T-helper 22 cell (primary cell): ENCODE data around the gene TSPOAP1.
"Not testable (repeated sequence)": the region's sequence is repeated elsewhere in the genome, so short reads cannot be mapped to it uniquely, and the experiment has no call there.

Source experiments
- DNase-seq: peaks from one replicate; pipeline ENCODE4 v3.0.0-alpha.2; 2020; ENCODE audit warnings: low read depth

TSPOAP1 gene

GRCh38 chr17:58362368-58363014 lies 33.9 kb upstream of the TSPOAP1 start:
- no peak for DNase-seq

GRCh38 chr17:58360296-58361063 lies 31.9 kb upstream of the TSPOAP1 start:
- no peak for DNase-seq

- DNase-seq, result no peak
Measured at GRCh38 chr17:58358408-58359172, 30.0 kb upstream of the TSPOAP1 start.

GRCh38 chr17:58357312-58358297 lies 29.0 kb upstream of the TSPOAP1 start:
- DNase-seq, result no peak

GRCh38 chr17:58356231-58356630 lies 27.6 kb upstream of the TSPOAP1 start:
- DNase-seq, result no peak

GRCh38 chr17:58354541-58355216 lies 26.1 kb upstream of the TSPOAP1 start:
- DNase-seq, result no peak

GRCh38 chr17:58353389-58353825 lies 24.8 kb upstream of the TSPOAP1 start:
- DNase-seq, result no peak

GRCh38 chr17:58352596-58353388 lies 24.2 kb upstream of the TSPOAP1 start:
- DNase-seq, result no peak

GRCh38 chr17:58351831-58352595 lies 23.4 kb upstream of the TSPOAP1 start, which contains the start of gene SUPT4H1:
SUPT4H1 (minus strand) TSS chr17:58352201; CDS start chr17:58352135, 66 bp downstream.
- DNase-seq, result peak; percentile 88

- DNase-seq, result no peak
Measured at GRCh38 chr17:58351182-58351581, 22.6 kb upstream of the TSPOAP1 start.

- no peak for DNase-seq
Measured at GRCh38 chr17:58348038-58348437, 19.4 kb upstream of the TSPOAP1 start.

GRCh38 chr17:58345500-58345899 lies 16.9 kb upstream of the TSPOAP1 start:
- no peak for DNase-seq

GRCh38 chr17:58344791-58345157 lies 16.2 kb upstream of the TSPOAP1 start:
- DNase-seq, result peak; percentile 50

GRCh38 chr17:58344047-58344790 lies 15.6 kb upstream of the TSPOAP1 start:
- DNase-seq, result peak; percentile 89

GRCh38 chr17:58343131-58343530 lies 14.5 kb upstream of the TSPOAP1 start:
- no peak for DNase-seq

GRCh38 chr17:58341861-58342475 lies 13.4 kb upstream of the TSPOAP1 start:
- DNase-seq, result no peak

GRCh38 chr17:58341136-58341860 lies 12.7 kb upstream of the TSPOAP1 start:
- not testable (repeated sequence) for DNase-seq
